ENCODE results near the gene CLSTN1.

CLSTN1 gene

GRCh38 chr1:9846611-9847171 lies 22.9 kb upstream of the CLSTN1 start:
- TF ChIP-seq CTCF (conservative IDR thresholded peaks at IDR 0.05; ENCODE audit: low read depth) = no peak
- DNase-seq (ENCODE audit: low spot score) = no peak
- CTCF ChIA-PET = no interaction called here
- POLR2A ChIA-PET (ENCODE audit: low non-redundant PET) = no interaction called here
- H3K27ac ChIP-seq = peak overlapping the region; percentile 99

- H3K27ac ChIP-seq = peak overlapping the region; percentile 99
- CTCF ChIA-PET = interaction anchor here (0.6 kb wide), 2 partner anchors 18 to 1018 kb away, joined by 4 to 10 read pairs; no protein-coding TSS in a partner anchor
- TF ChIP-seq CTCF (conservative IDR thresholded peaks at IDR 0.05; ENCODE audit: low read depth) = no peak
- no peak for DNase-seq (ENCODE audit: low spot score)
- POLR2A ChIA-PET (ENCODE audit: low non-redundant PET) = no interaction called here
Measured at GRCh38 chr1:9845914-9846313, 22.1 kb upstream of the CLSTN1 start.

GRCh38 chr1:9844756-9845155 lies 21.0 kb upstream of the CLSTN1 start:
- no peak for DNase-seq (ENCODE audit: low spot score)
- ChIA-PET POLR2A (ENCODE audit: low non-redundant PET) (interaction anchor here (0.8 kb wide), 1 partner anchor 28 kb away, joined by 8 read pairs; no protein-coding TSS in a partner anchor), CTCF (no interaction called here)
- no peak for TF ChIP-seq CTCF (conservative IDR thresholded peaks at IDR 0.05; ENCODE audit: low read depth)
- peak overlapping the region; percentile 99 for H3K27ac ChIP-seq

GRCh38 chr1:9844106-9844505 lies 20.3 kb upstream of the CLSTN1 start:
- ChIA-PET CTCF (interaction anchor here (0.6 to 1.2 kb wide), 4 partner anchors 19 to 129 kb away, joined by 3 to 4 read pairs (median 4); no protein-coding TSS in a partner anchor), POLR2A (ENCODE audit: low non-redundant PET) (no interaction called here)
- TF ChIP-seq CTCF (conservative IDR thresholded peaks at IDR 0.05; ENCODE audit: low read depth) = no peak
- H3K27ac ChIP-seq = peak overlapping the region; percentile 99
- DNase-seq (ENCODE audit: low spot score) = no peak

GRCh38 chr1:9843576-9843945 lies 19.8 kb upstream of the CLSTN1 start:
- CTCF ChIA-PET = interaction anchor here (0.6 to 1.2 kb wide), 4 partner anchors 20 to 129 kb away, joined by 3 to 4 read pairs (median 4); no protein-coding TSS in a partner anchor
- peak; percentile 50 for DNase-seq (ENCODE audit: low spot score)
- peak overlapping the region; percentile 99 for H3K27ac ChIP-seq
- POLR2A ChIA-PET (ENCODE audit: low non-redundant PET) = no interaction called here
- TF ChIP-seq CTCF (conservative IDR thresholded peaks at IDR 0.05; ENCODE audit: low read depth) = no peak

GRCh38 chr1:9842781-9843575 lies 19.2 kb upstream of the CLSTN1 start:
- CTCF ChIA-PET = interaction anchor here (0.6 to 1.3 kb wide), 4 partner anchors 9 to 58 kb away, joined by 3 to 4 read pairs (median 3); no protein-coding TSS in a partner anchor
- H3K27ac ChIP-seq = peak overlapping the region; percentile 99
- DNase-seq (ENCODE audit: low spot score) = no peak
- TF ChIP-seq CTCF (conservative IDR thresholded peaks at IDR 0.05; ENCODE audit: low read depth) = no peak
- POLR2A ChIA-PET (ENCODE audit: low non-redundant PET) = no interaction called here

Measured in RWPE1 (cell line).